HG03378 (cell line): ENCODE measurements around the gene ANKRD29.
"Not testable (repeated sequence)": the region's sequence is repeated elsewhere in the genome, so short reads cannot be mapped to it uniquely, and the experiment has no call there.

Experiments
- ATAC-seq: cut with Tn5 transposase; IDR thresholded peaks from one replicate; pipeline ENCODE4 v1.9.1; 2021; ENCODE audit warnings: mild to moderate bottlenecking, moderate library complexity; ENCODE audit not compliant: unreplicated experiment

Gene ANKRD29

DNA sequence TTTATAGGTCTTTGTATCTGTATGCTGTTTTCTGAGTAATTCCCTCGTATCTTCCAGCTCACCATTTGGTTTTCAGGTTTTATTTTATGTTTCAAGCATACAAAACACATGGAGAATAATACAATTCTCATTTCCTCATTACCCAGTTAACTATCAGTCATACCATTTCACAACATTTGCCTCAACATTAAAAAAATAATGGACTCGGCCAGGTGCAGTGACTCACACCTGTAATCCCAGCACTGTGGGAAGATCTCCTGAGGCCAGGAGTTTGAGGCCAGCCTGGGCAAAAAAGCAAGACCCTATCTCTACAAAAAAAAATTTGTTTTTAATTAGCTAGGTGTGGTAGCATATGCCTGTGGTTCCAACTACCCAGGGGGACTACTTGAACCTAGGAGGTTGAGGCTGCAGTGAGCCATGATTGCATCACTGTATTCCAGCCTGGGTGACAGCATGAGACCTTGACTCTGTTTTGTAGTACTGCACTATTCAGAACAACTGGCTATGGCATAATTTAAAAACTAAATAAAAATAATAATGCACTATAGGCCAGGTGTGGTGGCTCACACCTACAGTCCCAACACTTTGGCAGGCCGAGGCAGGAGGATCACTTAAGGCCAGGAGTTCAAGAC lies 96.7 kb downstream of the ANKRD29 start:
- ATAC-seq, result no peak

DNA sequence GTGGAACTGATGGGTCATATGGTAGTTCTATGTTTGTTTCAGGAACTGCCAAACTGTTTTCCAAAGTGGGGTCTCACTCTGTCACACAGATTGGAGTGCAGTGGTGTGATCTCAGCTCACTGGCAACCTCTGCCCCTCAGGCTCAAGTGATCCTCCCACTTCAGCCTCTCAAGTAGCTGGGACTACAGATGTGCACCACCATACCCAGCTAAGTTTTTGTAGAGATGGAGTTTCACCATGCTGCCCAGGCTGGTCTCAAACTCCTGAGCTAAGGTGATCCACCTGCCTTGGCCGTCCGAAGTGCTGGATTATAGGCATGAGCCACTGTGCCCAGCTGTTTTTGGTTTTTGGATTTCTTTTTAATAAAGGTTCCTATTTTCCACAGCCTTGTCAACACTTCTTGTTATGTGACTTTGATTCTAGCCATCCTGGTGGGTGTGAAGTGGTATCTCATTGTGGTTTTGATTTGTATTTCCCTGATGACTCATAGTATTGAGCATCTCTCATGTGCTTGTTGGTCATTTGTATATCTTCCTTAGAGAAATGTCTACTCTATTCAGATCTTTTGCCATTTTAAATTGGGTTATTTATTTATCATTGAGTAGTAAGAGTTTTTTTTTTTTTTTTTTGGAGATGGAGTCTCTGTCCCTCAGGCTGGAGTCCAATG lies 99.2 kb downstream of the ANKRD29 start:
- no peak for ATAC-seq

DNA sequence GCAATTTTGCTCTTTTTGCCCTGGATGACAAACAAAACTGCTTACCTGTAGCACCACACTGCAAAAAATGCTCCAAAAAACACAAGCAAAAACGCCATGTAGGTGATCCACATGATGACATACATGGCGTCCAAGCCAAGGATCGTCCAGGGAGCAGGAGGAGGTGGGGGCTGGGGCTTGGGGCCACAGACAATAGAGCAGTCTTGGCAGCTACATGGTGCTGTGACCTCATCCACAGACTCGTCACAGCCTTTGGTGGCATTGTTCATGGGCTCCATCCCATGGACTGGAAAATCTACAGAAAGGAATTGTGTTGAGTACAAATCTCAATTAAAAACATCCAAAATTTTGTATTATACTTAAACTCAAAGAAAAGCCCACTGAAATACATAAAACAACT lies 102.5 kb downstream of the ANKRD29 start:
- ATAC-seq, result no peak

DNA sequence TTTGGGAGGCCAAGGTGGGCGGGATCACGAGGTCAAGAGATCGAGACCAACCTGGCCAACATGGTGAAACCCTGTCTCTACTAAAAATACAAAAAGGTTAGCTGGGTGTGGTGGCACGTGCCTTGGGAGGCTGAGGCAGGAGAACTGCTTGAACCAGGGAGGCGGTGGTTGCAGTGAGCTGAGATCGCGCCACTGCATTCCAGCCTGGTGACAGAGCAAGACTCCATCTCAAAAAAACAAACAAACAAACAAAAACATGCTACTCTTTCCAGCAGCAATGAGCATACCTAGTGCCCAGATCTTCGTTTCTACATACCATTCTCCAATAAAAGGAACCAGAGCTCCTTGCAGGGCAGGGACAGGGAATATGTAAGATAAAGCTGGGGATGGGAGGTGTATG lies 105.2 kb downstream of the ANKRD29 start:
- not testable (repeated sequence) for ATAC-seq

DNA sequence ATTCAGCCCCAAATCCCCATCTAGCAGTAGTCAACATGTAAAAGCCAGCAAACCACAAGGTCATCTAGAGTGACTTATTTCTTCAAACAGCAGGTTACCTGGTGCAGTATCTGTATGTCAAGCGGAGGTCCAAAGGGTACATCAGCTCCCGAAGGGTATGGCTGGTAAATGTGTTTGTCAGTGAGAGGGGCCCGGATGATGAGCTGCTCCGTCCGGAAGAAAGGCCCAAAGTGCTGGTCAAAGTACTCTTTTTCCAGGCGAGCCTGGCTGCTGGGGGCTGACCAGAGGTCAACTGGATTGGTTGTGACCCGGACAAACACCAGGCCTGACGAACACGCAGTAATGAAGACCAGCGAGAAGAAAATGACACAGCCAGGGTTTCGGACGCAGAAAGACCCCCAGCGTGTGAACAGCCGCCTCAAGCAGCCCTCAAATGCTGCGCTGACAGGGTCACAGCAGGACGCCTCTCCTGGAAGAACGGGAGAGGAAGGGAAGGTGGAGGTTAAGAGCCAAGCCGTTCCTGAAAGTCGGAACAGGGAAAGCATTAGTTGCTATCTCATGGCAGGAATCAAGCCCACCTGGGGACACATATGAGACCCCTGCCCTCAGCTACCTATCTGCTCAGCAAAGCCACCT lies 106.4 kb downstream of the ANKRD29 start:
- ATAC-seq, result no peak

DNA sequence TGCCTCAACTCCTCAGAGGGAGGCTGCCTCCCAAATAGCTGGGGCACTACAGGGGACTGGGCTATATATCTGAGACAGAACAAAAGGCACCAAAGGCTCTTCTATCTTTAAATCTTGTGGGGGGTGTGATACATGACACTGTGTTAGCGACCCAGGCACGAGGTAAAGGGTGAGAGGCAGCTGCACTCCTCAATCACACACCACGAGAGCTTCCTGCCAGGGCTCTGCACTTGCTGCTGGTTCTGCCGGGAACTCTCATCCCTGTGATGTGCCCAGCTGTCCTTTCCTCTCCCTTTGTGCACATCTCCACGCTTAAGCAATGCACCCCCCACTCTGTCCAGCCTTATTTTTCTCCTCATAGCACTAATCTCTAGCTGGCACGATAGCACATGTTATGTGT lies 108.8 kb downstream of the ANKRD29 start:
- ATAC-seq, result no peak

DNA sequence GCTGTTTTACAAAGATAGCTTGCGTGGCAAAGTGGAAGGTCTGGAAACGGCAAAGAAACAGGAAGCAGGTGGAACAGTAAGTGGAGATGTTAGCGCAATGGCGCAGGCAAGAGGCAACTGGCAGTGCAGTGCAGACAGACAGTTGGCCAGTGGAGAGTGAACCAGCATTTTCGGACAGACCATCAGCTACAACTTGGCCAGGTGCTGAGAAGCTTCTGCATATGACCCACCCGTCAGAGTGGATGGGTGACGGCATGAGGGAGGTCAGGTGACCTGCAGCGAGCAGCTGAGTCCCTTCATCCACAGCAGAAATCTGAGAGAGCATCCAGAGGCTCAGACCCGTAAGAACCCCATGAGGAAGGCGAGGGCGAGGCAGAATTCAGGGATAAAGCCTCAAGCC lies 110.2 kb downstream of the ANKRD29 start:
- ATAC-seq, result no peak

DNA sequence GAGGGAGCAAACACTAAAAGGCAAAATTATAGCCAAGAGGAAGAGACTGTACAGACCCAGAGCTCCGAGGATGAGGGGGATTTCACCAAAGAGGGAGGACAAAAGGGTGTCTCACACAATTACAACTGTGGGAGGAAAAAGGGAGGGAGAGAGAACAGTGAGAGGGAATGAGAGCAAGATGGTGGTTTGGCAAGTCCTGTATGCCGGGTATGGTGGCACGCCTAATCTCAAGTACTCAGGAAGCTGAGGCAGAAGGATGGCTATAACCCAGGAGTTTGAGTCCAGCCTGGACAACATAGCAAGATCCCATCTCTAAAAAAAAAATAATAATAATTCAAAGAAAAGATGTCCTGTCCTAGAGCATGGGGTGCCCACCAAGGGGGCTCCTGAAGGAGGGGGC lies 110.7 kb downstream of the ANKRD29 start:
- ATAC-seq, result no peak

DNA sequence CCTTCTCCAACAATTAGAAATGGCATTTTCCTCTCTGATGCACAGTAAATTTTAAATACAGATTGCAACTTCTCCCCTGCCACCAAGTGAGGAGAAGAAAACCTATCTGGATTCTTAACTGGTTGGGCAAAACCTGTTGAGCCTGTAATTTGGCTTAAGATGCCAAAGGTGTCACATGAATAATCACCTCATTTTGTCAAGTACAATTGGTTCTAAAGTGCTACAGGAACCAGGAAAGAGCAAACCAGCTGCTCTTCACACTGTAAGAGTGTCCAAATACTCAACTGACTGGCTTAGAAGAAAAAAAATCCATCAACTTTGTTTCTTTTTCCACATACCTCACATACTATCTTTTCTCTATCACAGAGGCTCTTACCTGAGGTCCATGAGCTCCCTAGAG lies 111.8 kb downstream of the ANKRD29 start:
- no peak for ATAC-seq
